IMR-90 (cell line): ENCODE data around the gene AGAP2. TPM values are rescaled to one million over a fixed set of nuclear protein-coding genes. Genes with fewer than 3 reads are reported as not detected.

ENCODE experiments used
- ATAC-seq: fragments of 200-7000 bp; cut with Tn5 transposase; 2 replicates; pipeline ENCODE4 v1.9.1; 2020; ENCODE audit warnings: low read depth, mild to moderate bottlenecking, moderate library complexity
- BruUV-seq: library from RNA; stranded (reverse); fragments of 400-500 nt; replicated peaks from 2 replicates; lab custom pipeline; 2021; lab: Mats Ljungman, UMichigan
- CTCF ChIA-PET: fragments of 300-600 bp; formaldehyde crosslinking; extraction: SDS; loops from one replicate; lab custom pipeline; 2021; ENCODE audit warnings: antibody characterized with exemption; lab: Yijun Ruan, JAX
- POLR2A ChIA-PET: fragments of 300-600 bp; sonication (Branson Sonifier 250); formaldehyde crosslinking; loops from one replicate; lab custom pipeline; 2022; ENCODE audit warnings: antibody characterized with exemption; ENCODE audit not compliant: unreplicated experiment; lab: Charles Lee
- DNase-seq: peaks from one replicate; pipeline ENCODE4 v3.0.0; 2013
- H2AFZ ChIP-seq: replicated peaks from 2 replicates; pipeline ENCODE3; 2013; ENCODE audit warnings: low read length, mild to moderate bottlenecking; ENCODE audit not compliant: poor library complexity
- H2AK5ac ChIP-seq: 2 replicates; pipeline ENCODE4 v1.6.1; 2013; ENCODE audit warnings: low read depth, low read length, inconsistent platforms
- H2AK9ac ChIP-seq: replicated peaks from 2 replicates; pipeline ENCODE3; 2013; ENCODE audit warnings: mild to moderate bottlenecking, low read depth, low read length, moderate library complexity; ENCODE audit not compliant: poor library complexity
- H2BK120ac ChIP-seq: 2 replicates; pipeline ENCODE4 v1.6.1; 2013; ENCODE audit warnings: low read depth, low read length, inconsistent platforms
- H2BK15ac ChIP-seq: 3 replicates; pipeline ENCODE4 v1.6.1; 2013; ENCODE audit warnings: low read depth, low read length, inconsistent platforms
- H2BK20ac ChIP-seq: 2 replicates; pipeline ENCODE4 v1.6.1; 2013; ENCODE audit warnings: low read depth, mild to moderate bottlenecking, inconsistent platforms, low read length, moderate library complexity
- H2BK5ac ChIP-seq: 2 replicates; pipeline ENCODE4 v1.6.1; 2013; ENCODE audit warnings: mild to moderate bottlenecking, low read depth, low read length, inconsistent platforms; ENCODE audit not compliant: poor library complexity, severe bottlenecking
- H3K14ac ChIP-seq: replicated peaks from 2 replicates; pipeline ENCODE4 v1.6.1; 2013; ENCODE audit warnings: low read depth, low read length, inconsistent platforms
- H3K18ac ChIP-seq: 2 replicates; pipeline ENCODE4 v1.6.1; 2013; ENCODE audit warnings: low read depth, low read length, control low read depth
- H3K23ac ChIP-seq: 2 replicates; pipeline ENCODE4 v1.6.1; 2013; ENCODE audit warnings: low read depth, low read length, inconsistent platforms
- H3K27ac ChIP-seq: 2 replicates; pipeline ENCODE4 v1.5.1; 2013; ENCODE audit warnings: mild to moderate bottlenecking, control low read depth, low read length; ENCODE audit not compliant: insufficient read depth
- H3K27me3 ChIP-seq: 2 replicates; pipeline ENCODE4 v1.6.1; 2013; ENCODE audit warnings: low read length; ENCODE audit not compliant: control insufficient read depth, insufficient read depth
- H3K36me3 ChIP-seq: 2 replicates; pipeline ENCODE4 v1.6.1; 2013; ENCODE audit warnings: low read length, mixed read lengths; ENCODE audit not compliant: control insufficient read depth, insufficient read depth
- H3K4ac ChIP-seq: 2 replicates; pipeline ENCODE4 v1.6.1; 2013; ENCODE audit warnings: low read depth, low read length, inconsistent platforms
- H3K4me1 ChIP-seq: 2 replicates; pipeline ENCODE4 v1.6.1; 2013; ENCODE audit warnings: low read length, mixed read lengths; ENCODE audit not compliant: control insufficient read depth, insufficient read depth
- H3K4me2 ChIP-seq: 2 replicates; pipeline ENCODE4 v1.6.1; 2013; ENCODE audit warnings: low read depth, mild to moderate bottlenecking, control low read depth, low read length, moderate library complexity
- H3K4me3 ChIP-seq: 2 replicates; pipeline ENCODE4 v1.5.1; 2013; ENCODE audit warnings: low read depth, mild to moderate bottlenecking, control low read depth, low read length, moderate library complexity; ENCODE audit not compliant: insufficient read depth
- H3K56ac ChIP-seq: 2 replicates; pipeline ENCODE4 v1.6.1; 2013; ENCODE audit warnings: low read length, inconsistent platforms; ENCODE audit not compliant: insufficient read depth; ENCODE audit errors: extremely low read depth
- H3K79me1 ChIP-seq, 2 experiments: 2 replicates each; pipeline ENCODE4 v1.6.1; 2013; ENCODE audit warnings: low read length in 2 of 2, inconsistent platforms in 1 of 2, low read depth in 1 of 2
- H3K9ac ChIP-seq: 2 replicates; pipeline ENCODE4 v1.6.1; 2013; ENCODE audit warnings: low read depth, low read length, control low read depth
- H3K9me1 ChIP-seq: 2 replicates; pipeline ENCODE4 v1.6.1; 2013; ENCODE audit warnings: low read length, inconsistent platforms; ENCODE audit not compliant: insufficient read depth
- H3K9me3 ChIP-seq: 2 replicates; pipeline ENCODE4 v1.6.1; 2013; ENCODE audit warnings: low read length; ENCODE audit not compliant: control insufficient read depth, insufficient read depth
- H4K20me1 ChIP-seq: 2 replicates; pipeline ENCODE4 v1.6.1; 2013; ENCODE audit warnings: low read length, inconsistent platforms; ENCODE audit not compliant: insufficient read depth
- H4K5ac ChIP-seq: 2 replicates; pipeline ENCODE4 v1.6.1; 2013; ENCODE audit warnings: mild to moderate bottlenecking, low read depth, low read length, control low read depth
- H4K8ac ChIP-seq, 2 experiments: 2 replicates each; pipeline ENCODE4 v1.6.1; 2013; ENCODE audit warnings: low read depth in 2 of 2, low read length in 2 of 2, control low read depth in 1 of 2, inconsistent platforms in 1 of 2
- H4K91ac ChIP-seq: 2 replicates; pipeline ENCODE4 v1.6.1; 2013; ENCODE audit warnings: low read depth, low read length, inconsistent platforms; ENCODE audit not compliant: insufficient read depth
- BHLHE40 ChIP-seq: fragments of 150-350 bp; IDR thresholded peaks from 2 replicates; pipeline ENCODE4 v1.6.1; 2016; ENCODE audit warnings: mild to moderate bottlenecking, low read depth, low read length
- CEBPB ChIP-seq: IDR thresholded peaks from 2 replicates; pipeline ENCODE4 v1.6.1; 2012; ENCODE audit warnings: low read depth, low read length, improper control_type of control experiment
- CHD1 ChIP-seq: IDR thresholded peaks from 2 replicates; pipeline ENCODE4 v1.6.1; 2012; ENCODE audit warnings: low read depth, low read length, improper control_type of control experiment
- FOS ChIP-seq: fragments of 150-350 bp; IDR thresholded peaks from 2 replicates; pipeline ENCODE4 v1.6.1; 2016; ENCODE audit warnings: low read depth, low read length
- MAFK ChIP-seq: IDR thresholded peaks from 2 replicates; pipeline ENCODE4 v1.6.1; 2012; ENCODE audit warnings: low read depth, low read length, improper control_type of control experiment
- MAZ ChIP-seq: IDR thresholded peaks from 2 replicates; pipeline ENCODE4 v1.6.1; 2012; ENCODE audit warnings: low read depth, mild to moderate bottlenecking, low read length, improper control_type of control experiment, moderate library complexity, borderline replicate concordance
- NFE2L2 ChIP-seq: fragments of 150-350 bp; IDR thresholded peaks from 2 replicates; pipeline ENCODE4 v1.6.1; 2016; ENCODE audit warnings: low read depth, mild to moderate bottlenecking, low read length
- POLR2A ChIP-seq: IDR thresholded peaks from 2 replicates; pipeline ENCODE4 v1.6.1; 2012; ENCODE audit warnings: mild to moderate bottlenecking, low read depth, low read length
- RAD21 ChIP-seq: IDR thresholded peaks from 2 replicates; pipeline ENCODE4 v1.6.1; 2012; ENCODE audit warnings: low read length, improper control_type of control experiment
- RCOR1 ChIP-seq: IDR thresholded peaks from 2 replicates; pipeline ENCODE4 v1.6.1; 2012; ENCODE audit warnings: mild to moderate bottlenecking, low read length, improper control_type of control experiment; ENCODE audit not compliant: insufficient replicate concordance
- RFX5 ChIP-seq: IDR thresholded peaks from 2 replicates; pipeline ENCODE4 v1.8.0; 2012; ENCODE audit warnings: low read depth, mild to moderate bottlenecking, low read length, moderate library complexity
- SMC3 ChIP-seq: fragments of 150-350 bp; IDR thresholded peaks from 2 replicates; pipeline ENCODE4 v1.6.1; 2016; ENCODE audit warnings: low read depth, mild to moderate bottlenecking, antibody characterized with exemption, low read length, moderate library complexity
- WGBS, 2 experiments: methylation state at CpG; one replicate each; pipeline versions ENCODE4 v1.1.5 to v1.1.7; 2013; ENCODE audit warnings: missing lambda C conversion rate in 2 of 2; ENCODE audit not compliant: insufficient read length in 1 of 2; ENCODE audit errors: extremely low coverage in 2 of 2; 5-methylcytosine and 5-hydroxymethylcytosine counted together
- dilution Hi-C: fragments of 300-500 bp; cut with HindIII; formaldehyde crosslinking; loops from one replicate; pipeline ENCODE4 v1.14.3; 2018; ENCODE audit warnings: low sequenced_read_pairs; ENCODE audit not compliant: unreplicated experiment
- in situ Hi-C: fragments of 300-500 bp; cut with MboI; formaldehyde crosslinking; loops from 3 replicates; pipeline ENCODE4 v1.14.3; 2019; ENCODE audit warnings: low sequenced_read_pairs, inconsistent platforms, mixed read lengths
- intact Hi-C: fragments of 100-400 bp; cut with micrococcal nuclease; formaldehyde crosslinking; loops from 2 replicates; pipeline ENCODE4 v1.10.0; 2022
- polyA plus RNA-seq, 3 experiments: library from polyadenylated mRNA; depleted of rRNA; stranded (reverse); fragments of >200 nt; gene quantifications; 2 replicates each; pipeline ENCODE4 v1.2.3, GENCODE V29; 2012; ENCODE audit warnings: low replicate concordance in 1 of 3
- total RNA-seq: library from RNA; depleted of rRNA; stranded (reverse); fragments of >200 nt; gene quantifications from 2 replicates; pipeline ENCODE4 v1.2.3, GENCODE V29; 2012
- TF ChIP-seq, protein P1 (sequence below): fragments of 150-350 bp; IDR thresholded peaks from 2 replicates; pipeline ENCODE4 v1.6.1; 2017; ENCODE audit warnings: mild to moderate bottlenecking, antibody characterized with exemption, low read length, low read depth
- TF ChIP-seq, protein P2 (sequence below): conservative IDR thresholded peaks from 2 replicates; pipeline ENCODE4 v1.5.1; 2012; ENCODE audit warnings: mild to moderate bottlenecking, low read depth, low read length, improper control_type of control experiment
- TF ChIP-seq, protein P3 (sequence below): fragments of 150-350 bp; IDR thresholded peaks from 2 replicates; pipeline ENCODE4 v1.6.1; 2016; ENCODE audit warnings: low read depth, mild to moderate bottlenecking, low read length, moderate library complexity, borderline replicate concordance

AGAP2 gene
- total and polyA plus RNA-seq, 2 of the 4 experiments (the other 2 are of a cell fraction): 0.03 to 0.18 TPM

DNA sequence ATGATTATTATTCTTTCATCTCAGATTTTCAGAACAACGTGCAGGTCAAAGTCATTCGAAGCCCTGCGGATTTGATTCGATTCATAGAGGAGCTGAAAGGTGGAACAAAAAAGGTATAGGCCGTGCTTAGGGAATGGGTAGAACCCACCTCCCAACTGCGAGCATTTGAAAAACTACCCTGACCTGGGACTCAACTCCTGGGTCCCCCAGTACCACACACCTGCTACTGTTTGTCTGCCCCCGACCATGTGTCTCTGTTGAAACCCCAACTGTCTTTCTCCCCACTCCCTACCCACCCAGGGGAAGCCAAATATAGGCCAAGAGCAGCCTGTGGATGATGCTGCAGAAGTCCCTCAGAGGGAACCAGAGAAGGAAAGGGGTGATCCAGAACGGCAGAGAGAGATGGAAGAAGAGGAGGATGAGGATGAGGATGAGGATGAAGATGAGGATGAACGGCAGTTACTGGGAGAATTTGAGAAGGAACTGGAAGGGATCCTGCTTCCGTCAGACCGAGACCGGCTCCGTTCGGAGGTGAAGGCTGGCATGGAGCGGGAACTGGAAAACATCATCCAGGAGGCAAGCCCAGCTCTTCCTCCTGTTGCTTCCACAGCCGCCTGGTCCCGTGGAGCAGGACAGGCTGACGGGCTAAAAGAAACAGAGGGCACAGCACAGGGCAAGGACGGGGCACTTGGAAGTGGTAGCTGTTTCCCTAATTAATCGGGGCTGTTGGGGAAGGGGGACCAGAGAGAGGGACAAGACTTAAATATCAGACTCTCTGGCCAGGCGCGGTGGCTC lies 20.5 kb downstream of the AGAP2 start:
- POLR2A ChIA-PET: no interaction called here
- no peak overlapping the region for H3K14ac ChIP-seq
- TF ChIP-seq POLR2A (no peak), MAZ (no peak), RAD21 (no peak), RFX5 (no peak), NFE2L2 (no peak), BHLHE40 (no peak), RCOR1 (no peak), CEBPB (no peak), SMC3 (no peak), FOS (no peak), MAFK (no peak), CHD1 (no peak)
- TF ChIP-seq, protein P1, sequence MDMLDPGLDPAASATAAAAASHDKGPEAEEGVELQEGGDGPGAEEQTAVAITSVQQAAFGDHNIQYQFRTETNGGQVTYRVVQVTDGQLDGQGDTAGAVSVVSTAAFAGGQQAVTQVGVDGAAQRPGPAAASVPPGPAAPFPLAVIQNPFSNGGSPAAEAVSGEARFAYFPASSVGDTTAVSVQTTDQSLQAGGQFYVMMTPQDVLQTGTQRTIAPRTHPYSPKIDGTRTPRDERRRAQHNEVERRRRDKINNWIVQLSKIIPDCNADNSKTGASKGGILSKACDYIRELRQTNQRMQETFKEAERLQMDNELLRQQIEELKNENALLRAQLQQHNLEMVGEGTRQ: no peak
- TF ChIP-seq, protein P2, sequence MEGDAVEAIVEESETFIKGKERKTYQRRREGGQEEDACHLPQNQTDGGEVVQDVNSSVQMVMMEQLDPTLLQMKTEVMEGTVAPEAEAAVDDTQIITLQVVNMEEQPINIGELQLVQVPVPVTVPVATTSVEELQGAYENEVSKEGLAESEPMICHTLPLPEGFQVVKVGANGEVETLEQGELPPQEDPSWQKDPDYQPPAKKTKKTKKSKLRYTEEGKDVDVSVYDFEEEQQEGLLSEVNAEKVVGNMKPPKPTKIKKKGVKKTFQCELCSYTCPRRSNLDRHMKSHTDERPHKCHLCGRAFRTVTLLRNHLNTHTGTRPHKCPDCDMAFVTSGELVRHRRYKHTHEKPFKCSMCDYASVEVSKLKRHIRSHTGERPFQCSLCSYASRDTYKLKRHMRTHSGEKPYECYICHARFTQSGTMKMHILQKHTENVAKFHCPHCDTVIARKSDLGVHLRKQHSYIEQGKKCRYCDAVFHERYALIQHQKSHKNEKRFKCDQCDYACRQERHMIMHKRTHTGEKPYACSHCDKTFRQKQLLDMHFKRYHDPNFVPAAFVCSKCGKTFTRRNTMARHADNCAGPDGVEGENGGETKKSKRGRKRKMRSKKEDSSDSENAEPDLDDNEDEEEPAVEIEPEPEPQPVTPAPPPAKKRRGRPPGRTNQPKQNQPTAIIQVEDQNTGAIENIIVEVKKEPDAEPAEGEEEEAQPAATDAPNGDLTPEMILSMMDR: no peak
- TF ChIP-seq, protein P3, sequence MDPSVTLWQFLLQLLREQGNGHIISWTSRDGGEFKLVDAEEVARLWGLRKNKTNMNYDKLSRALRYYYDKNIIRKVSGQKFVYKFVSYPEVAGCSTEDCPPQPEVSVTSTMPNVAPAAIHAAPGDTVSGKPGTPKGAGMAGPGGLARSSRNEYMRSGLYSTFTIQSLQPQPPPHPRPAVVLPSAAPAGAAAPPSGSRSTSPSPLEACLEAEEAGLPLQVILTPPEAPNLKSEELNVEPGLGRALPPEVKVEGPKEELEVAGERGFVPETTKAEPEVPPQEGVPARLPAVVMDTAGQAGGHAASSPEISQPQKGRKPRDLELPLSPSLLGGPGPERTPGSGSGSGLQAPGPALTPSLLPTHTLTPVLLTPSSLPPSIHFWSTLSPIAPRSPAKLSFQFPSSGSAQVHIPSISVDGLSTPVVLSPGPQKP: no peak

More for the DNA sequence above, 20.5 kb downstream of the AGAP2 start:
- WGBS, 2 experiments: 91% methylated on average over 7 of the region's 22 CpGs; no CpG with 5 or more reads in 1 of the 2 experiments
- H3K4me3 ChIP-seq: no peak overlapping the region
- H3K4me2 ChIP-seq: no peak overlapping the region
- no peak overlapping the region for H3K4ac ChIP-seq
- H2BK120ac ChIP-seq: no peak overlapping the region
- no peak overlapping the region for H4K5ac ChIP-seq
- no peaks in the 10 kb centered on the region for H3K4me1 ChIP-seq
- no peaks in the 10 kb centered on the region for H4K20me1 ChIP-seq
- intact Hi-C loops: no loop called here
- H3K79me1 ChIP-seq: no peaks in the 10 kb centered on the region; a peak in 1 of 4 replicates
- H3K23ac ChIP-seq: no peak overlapping the region
- no peak overlapping the region for H2AK5ac ChIP-seq
- no TSS peak for BruUV-seq
- CTCF ChIA-PET: no interaction called here
- 0 out of 2 replicates have a peak, but pooled peaks cover 3% of the 10 kb centered on the region for H3K9me1 ChIP-seq
- no peak overlapping the region for H3K18ac ChIP-seq
- H2AFZ ChIP-seq: no peak overlapping the region
- H2BK5ac ChIP-seq: no peak overlapping the region
- no peak overlapping the region for H2AK9ac ChIP-seq
- H3K36me3 ChIP-seq: peaks cover 51% of the 10 kb centered on the region
- DNase-seq (no peak), ATAC-seq (no peak)
- H3K9ac ChIP-seq: no peak overlapping the region
- in situ Hi-C loops: no loop called here
- dilution Hi-C loops: no loop called here
- H2BK20ac ChIP-seq: no peak overlapping the region
- H4K8ac ChIP-seq: no peak overlapping the region
- H3K27ac ChIP-seq: no peak overlapping the region
- H4K91ac ChIP-seq: no peak overlapping the region
- no peaks in the 10 kb centered on the region for H3K27me3 ChIP-seq
- H3K56ac ChIP-seq: no peak overlapping the region
- H2BK15ac ChIP-seq: no peak overlapping the region
- H3K9me3 ChIP-seq: no peaks in the 10 kb centered on the region
